ENCODE results near the gene NUP205. TPM values are rescaled to one million over a fixed set of nuclear protein-coding genes. Genes with fewer than 3 reads are reported as not detected.

Gene NUP205
- total RNA-seq, 1 experiment from 2014 or later = 148 TPM

DNA sequence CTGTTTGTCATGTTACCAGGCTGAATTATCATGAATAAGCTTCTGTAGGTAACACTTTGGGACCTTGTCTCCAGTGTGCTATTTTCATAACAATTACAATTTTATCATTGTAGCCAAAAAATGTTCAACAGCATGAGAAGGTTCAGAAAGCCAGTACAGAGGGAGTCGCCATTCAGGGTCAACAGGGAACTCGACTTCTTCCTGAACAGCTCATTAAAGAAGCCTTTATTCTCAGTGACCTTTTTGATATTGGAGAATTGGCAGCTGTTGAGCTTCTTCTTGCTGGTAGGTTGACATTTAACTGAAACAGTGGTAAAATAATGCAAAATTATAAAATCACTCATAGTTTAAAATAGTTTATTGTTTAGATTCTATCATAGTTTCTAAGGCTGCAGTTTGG is 15.8 kb downstream of the NUP205 start:
- DNase-seq (ENCODE audit: low spot score) = no peak
- no peak for TF ChIP-seq EZH2 (IDR thresholded peaks at IDR 0.05; ENCODE audit: borderline replicate concordance, low read depth, low read length, poor library complexity, severe bottlenecking)
- TF ChIP-seq, protein P1, sequence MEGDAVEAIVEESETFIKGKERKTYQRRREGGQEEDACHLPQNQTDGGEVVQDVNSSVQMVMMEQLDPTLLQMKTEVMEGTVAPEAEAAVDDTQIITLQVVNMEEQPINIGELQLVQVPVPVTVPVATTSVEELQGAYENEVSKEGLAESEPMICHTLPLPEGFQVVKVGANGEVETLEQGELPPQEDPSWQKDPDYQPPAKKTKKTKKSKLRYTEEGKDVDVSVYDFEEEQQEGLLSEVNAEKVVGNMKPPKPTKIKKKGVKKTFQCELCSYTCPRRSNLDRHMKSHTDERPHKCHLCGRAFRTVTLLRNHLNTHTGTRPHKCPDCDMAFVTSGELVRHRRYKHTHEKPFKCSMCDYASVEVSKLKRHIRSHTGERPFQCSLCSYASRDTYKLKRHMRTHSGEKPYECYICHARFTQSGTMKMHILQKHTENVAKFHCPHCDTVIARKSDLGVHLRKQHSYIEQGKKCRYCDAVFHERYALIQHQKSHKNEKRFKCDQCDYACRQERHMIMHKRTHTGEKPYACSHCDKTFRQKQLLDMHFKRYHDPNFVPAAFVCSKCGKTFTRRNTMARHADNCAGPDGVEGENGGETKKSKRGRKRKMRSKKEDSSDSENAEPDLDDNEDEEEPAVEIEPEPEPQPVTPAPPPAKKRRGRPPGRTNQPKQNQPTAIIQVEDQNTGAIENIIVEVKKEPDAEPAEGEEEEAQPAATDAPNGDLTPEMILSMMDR (conservative IDR thresholded peaks at IDR 0.05; ENCODE audit: low read depth, low read length) = no peak
- Histone ChIP-seq H3K4me3 (ENCODE audit: low read depth, low read length, poor library complexity, severe bottlenecking) (no peak overlapping the region), H3K9me3 (ENCODE audit: low read depth, low read length, poor library complexity, severe bottlenecking) (no peaks in the 10 kb centered on the region), H3K4me1 (ENCODE audit: insufficient read depth, low read length, poor library complexity, severe bottlenecking) (no peaks in the 10 kb centered on the region), H3K27ac (ENCODE audit: low read depth, low read length, poor library complexity, severe bottlenecking) (no peak overlapping the region), H3K36me3 (ENCODE audit: insufficient read depth, low read length, poor library complexity, severe bottlenecking) (peaks cover 76% of the 10 kb centered on the region), H3K27me3 (replicated peaks; ENCODE audit: insufficient read depth, low read depth, low read length, poor library complexity) (no peaks in the 10 kb centered on the region)
- no TSS peak for BruUV-seq (replicated peaks)
- intact Hi-C loops (cut with micrococcal nuclease; ENCODE audit: unreplicated experiment) = no loop called here
- POLR2A ChIA-PET (ENCODE audit: low non-redundant PET) = no interaction called here
- CTCF ChIA-PET = no interaction called here

DNA sequence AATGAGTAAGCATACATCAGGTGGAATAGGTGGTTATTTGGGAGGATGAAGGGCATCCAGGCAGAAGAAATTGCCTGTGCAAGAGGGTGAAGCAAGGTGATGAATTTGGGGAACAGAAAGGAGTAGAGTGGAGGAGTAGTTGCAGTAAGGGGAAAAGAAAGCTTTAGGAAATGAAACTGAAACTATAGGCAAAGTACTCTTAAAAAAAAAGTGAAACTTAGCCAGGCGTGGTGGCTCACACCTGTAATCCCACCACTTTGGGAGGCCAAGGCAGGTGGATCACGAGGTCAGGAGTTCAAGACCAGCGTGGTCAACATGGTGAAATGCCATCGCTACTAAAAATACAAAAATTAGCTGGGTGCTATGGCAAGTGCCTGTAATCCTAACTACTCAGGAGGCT is 17.6 kb downstream of the NUP205 start:
- intact Hi-C loops (cut with micrococcal nuclease; ENCODE audit: unreplicated experiment) = loop anchor here (5.0 kb wide), 1 partner anchor 42 kb away; no protein-coding TSS in a partner anchor
- H3K36me3 ChIP-seq (ENCODE audit: insufficient read depth, low read length, poor library complexity, severe bottlenecking) = peaks cover 93% of the 10 kb centered on the region
- CTCF ChIA-PET = no interaction called here

DNA sequence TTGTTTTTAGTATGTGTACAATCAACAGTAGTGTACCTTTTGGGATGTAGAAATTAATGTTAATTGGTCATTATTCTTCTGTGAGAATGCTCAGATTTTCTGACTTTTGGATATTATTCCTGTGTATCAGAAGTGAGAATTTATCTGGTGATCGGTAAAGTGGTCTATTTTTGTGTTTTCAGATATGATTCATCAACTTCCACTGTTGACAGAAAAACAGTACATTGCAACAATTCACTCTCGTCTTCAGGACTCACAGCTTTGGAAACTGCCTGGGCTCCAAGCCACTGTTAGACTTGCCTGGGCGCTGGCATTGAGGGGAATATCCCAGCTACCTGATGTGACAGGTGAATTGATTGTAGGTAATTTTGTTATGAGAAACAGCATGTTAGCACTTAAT is 20.9 kb downstream of the NUP205 start:
- peaks cover 92% of the 10 kb centered on the region for H3K36me3 ChIP-seq (ENCODE audit: insufficient read depth, low read length, poor library complexity, severe bottlenecking)
- H3K9me3 ChIP-seq (ENCODE audit: low read depth, low read length, poor library complexity, severe bottlenecking) = no peaks in the 10 kb centered on the region
- intact Hi-C loops (cut with micrococcal nuclease; ENCODE audit: unreplicated experiment) = loop anchor here (5.0 kb wide), 1 partner anchor 39 kb away; no protein-coding TSS in a partner anchor
- H3K4me1 ChIP-seq (ENCODE audit: insufficient read depth, low read length, poor library complexity, severe bottlenecking) = no peaks in the 10 kb centered on the region
- POLR2A ChIA-PET (ENCODE audit: low non-redundant PET) = no interaction called here
- H3K4me3 ChIP-seq (ENCODE audit: low read depth, low read length, poor library complexity, severe bottlenecking) = no peak overlapping the region
- no TSS peak for BruUV-seq (replicated peaks)
- no peak for TF ChIP-seq EZH2 (IDR thresholded peaks at IDR 0.05; ENCODE audit: borderline replicate concordance, low read depth, low read length, poor library complexity, severe bottlenecking)
- TF ChIP-seq, protein P1 (conservative IDR thresholded peaks at IDR 0.05; ENCODE audit: low read depth, low read length) = no peak
- H3K27ac ChIP-seq (ENCODE audit: low read depth, low read length, poor library complexity, severe bottlenecking) = no peak overlapping the region
- H3K27me3 ChIP-seq (replicated peaks; ENCODE audit: insufficient read depth, low read depth, low read length, poor library complexity) = no peaks in the 10 kb centered on the region
- no peak for DNase-seq (ENCODE audit: low spot score)
- CTCF ChIA-PET = no interaction called here

More for the DNA sequence above, 17.6 kb downstream of the NUP205 start:
- Histone ChIP-seq H3K27me3 (replicated peaks; ENCODE audit: insufficient read depth, low read depth, low read length, poor library complexity) (no peaks in the 10 kb centered on the region), H3K4me1 (ENCODE audit: insufficient read depth, low read length, poor library complexity, severe bottlenecking) (no peaks in the 10 kb centered on the region), H3K27ac (ENCODE audit: low read depth, low read length, poor library complexity, severe bottlenecking) (no peak overlapping the region), H3K4me3 (ENCODE audit: low read depth, low read length, poor library complexity, severe bottlenecking) (no peak overlapping the region), H3K9me3 (ENCODE audit: low read depth, low read length, poor library complexity, severe bottlenecking) (no peaks in the 10 kb centered on the region)
- POLR2A ChIA-PET (ENCODE audit: low non-redundant PET) = no interaction called here
- no TSS peak for BruUV-seq (replicated peaks)
- no peak for DNase-seq (ENCODE audit: low spot score)
- TF ChIP-seq, protein P1 (conservative IDR thresholded peaks at IDR 0.05; ENCODE audit: low read depth, low read length) = no peak
- TF ChIP-seq EZH2 (IDR thresholded peaks at IDR 0.05; ENCODE audit: borderline replicate concordance, low read depth, low read length, poor library complexity, severe bottlenecking) = no peak
